Hematopoietic multipotent progenitor cell treated with erythropoietin and hydrocortisone succinate and interleukin-3 and kit ligand, for 15 days (in vitro differentiated cells): Measurements from ENCODE around the gene PHACTR2.

Experiments used
- DNase-seq: peaks from one replicate; pipeline ENCODE4 v3.0.0-alpha.2; 2015; ENCODE audit warnings: low spot score

The PHACTR2 gene

GRCh38 chr6:143675382-143675900 is 2.3 kb upstream of the PHACTR2 start:
- no peak for DNase-seq

DNA sequence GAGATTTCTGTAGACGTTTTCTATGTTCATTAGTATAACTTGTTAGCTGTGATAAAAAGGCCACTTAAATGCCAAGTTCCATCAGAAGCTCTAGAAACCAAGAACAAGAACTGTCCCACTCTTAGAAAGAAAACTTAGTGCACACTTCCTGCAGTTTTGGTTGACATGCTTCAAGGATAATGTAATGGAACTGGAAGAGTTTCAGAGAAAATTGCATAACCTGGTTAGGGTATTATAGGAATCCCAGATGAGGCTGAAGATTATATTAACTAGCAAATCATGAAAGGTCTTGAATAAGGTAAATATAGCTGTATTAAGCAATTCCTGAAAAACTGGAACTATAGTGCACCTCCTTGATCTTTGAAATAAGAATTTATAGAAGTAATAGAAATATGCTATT is 1.8 kb upstream of the PHACTR2 start:
- no peak for DNase-seq

DNA sequence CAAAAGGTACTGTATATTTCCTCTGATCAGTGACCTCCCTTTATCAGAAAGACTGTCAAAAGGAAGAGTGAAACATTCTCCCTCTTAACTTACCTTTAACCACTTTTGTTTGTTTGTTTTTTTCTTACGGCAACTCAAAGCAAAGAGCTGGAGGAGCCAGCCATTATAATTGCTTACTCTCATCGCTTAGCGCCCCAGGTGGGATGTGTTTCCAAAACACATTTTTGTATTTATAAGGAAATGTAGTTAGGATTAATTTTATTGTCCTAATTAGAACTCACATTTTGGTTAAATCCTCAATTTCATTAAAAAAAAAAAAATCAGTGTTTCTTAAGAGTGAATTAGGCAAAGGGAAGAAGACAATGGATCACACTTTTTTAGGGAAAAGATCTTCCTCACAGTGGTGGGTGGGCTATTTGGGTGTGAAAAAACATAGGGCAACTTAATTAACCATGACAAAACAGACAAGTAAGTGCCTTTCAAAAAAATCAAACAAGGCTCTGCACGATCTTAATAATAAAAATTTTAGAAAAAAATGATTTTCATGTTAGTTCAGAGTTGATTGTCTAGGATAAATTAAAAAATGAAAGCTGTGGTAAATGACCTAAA is 1.2 kb upstream of the PHACTR2 start:
- no peak for DNase-seq

GRCh38 chr6:143677577-143677890 is 231 bp upstream of the PHACTR2 start:
- DNase-seq = no peak

- DNase-seq = no peak
Observed at GRCh38 chr6:143679041-143679440, 1.3 kb downstream of the PHACTR2 start.

GRCh38 chr6:143680141-143680540 is 2.4 kb downstream of the PHACTR2 start:
- DNase-seq = no peak

DNA sequence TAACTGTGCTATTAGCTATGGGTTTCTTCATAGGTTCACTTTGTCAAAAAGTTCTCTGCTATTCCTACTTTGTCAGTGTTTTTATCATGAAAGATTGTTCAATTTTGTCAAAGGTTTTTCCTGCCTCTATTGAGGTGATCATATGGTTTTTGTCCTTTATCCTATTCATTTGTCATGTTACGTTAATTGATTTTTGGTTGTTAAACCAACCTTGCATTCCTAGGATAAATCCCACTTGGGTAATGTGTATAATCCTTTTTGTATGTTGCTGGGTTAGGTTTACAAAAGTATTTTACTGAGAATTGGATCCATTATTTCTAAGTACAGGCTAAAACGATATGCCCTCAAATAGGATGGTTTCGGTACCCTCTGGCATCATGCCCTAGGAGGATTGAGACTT is 5.0 kb downstream of the PHACTR2 start:
- no peak for DNase-seq

GRCh38 chr6:143684486-143684885 is 6.7 kb downstream of the PHACTR2 start:
- no peak for DNase-seq

GRCh38 chr6:143685653-143686052 is 7.9 kb downstream of the PHACTR2 start:
- no peak for DNase-seq

DNA sequence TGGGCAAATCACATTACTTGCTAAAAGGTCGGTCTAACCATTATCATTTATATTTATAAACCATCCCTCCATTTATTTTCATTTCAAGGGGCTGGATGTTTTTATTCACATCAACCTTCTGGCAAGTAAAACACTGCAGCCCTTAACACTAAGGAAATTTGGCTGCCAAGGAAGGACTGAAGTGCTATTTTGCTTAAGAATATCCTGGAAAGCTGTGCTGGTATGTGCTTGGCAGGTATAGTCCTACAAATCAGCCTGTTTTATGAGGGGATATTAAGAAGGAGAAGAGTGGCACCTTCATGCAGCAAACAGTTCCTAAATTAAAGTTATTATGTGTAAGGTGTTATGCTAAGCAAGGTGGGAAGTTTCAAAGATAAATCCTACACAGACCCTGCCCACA is 9.8 kb downstream of the PHACTR2 start:
- no peak for DNase-seq

DNA sequence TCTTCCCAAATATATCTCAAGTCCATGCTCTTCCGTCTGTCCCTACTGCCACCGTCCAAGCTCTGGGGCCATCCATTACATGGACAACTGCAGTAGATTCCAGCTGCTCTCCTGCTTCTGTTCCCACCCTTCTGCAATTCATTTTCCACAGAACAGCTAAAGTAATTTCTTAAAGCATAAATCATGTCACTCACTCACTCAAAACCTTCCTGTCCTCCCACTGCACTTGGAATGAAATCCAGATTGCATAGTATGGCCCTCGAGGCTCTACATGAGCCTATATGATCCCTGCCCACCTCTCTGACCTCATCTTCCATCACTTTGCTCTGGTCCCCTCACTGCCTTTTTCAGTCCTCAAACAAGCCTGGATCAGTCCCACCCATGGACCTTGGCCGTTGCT is 10.9 kb downstream of the PHACTR2 start:
- no peak for DNase-seq

DNA sequence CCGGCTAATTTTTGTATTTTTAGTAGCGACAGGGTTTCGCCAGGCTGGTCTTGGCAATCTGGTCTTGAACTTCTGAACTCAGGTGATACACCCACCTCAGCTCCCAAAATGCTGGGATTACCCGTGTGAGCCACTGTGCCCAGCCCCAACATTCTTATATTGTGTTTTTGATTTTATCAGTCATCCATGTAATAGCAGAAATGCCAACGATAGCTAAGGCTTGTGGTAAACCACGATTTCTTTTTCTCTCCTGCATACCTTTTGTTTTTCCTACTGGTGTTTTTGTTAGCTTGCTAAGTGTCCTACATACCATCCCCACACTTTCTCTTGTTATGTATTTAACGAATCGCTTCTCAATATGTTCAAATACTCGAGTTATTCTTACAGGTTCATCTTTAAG is 12.1 kb downstream of the PHACTR2 start:
- no peak for DNase-seq

DNA sequence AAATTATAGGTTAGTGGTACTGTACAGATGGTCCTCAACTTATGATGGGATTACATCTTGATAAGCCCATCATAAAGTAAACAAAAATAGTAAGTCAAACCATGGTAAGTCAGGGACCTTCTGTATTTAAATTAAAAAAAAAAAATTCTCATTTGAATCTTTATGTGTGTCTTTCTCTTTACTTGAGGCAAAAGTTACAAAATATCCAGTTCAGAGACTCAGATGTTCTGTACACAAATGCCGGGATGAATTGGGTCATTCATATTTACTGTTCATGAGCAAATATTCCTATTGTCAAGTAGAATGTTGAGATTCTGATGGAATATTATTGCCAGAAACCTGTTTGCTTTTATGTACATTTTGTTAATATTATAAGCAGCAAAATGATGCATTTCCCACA is 13.4 kb downstream of the PHACTR2 start:
- no peak for DNase-seq

DNA sequence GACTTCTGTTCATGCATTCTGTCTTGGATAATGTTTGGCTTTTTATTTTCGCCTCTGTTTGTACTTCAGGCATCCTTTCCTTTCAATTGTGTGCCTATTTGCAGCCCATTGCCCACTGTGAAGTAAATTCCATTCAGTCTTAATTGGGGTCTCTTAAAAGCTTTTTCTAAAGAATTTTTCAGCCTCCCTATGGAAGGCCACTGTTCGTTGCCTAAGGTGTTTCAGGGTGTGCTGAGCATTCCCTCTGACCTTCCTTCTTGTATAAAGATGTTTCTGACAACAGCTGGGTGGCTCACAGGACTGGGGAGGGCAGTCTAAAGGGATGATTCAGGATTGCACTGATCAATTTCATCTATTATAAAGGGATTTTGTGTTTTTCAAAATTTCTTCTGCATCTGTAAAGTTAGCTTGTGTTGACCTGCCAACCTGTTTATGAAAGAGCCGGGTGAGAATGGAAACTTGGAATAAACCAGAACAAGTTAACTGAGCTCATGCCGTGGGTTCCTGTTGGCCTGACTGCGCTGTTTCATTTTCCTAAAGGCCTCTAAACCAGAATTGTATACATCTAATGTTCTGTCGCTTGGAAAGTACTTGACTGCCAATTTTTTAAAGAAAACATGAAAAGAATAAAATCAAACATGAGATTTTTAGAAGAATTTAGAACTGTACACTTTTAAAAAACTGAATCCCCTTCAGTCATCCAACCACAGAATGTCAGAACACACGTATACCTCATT is 14.3 kb downstream of the PHACTR2 start:
- DNase-seq = no peak

GRCh38 chr6:143692696-143693095 is 14.9 kb downstream of the PHACTR2 start:
- DNase-seq = no peak

GRCh38 chr6:143694013-143694412 is 16.2 kb downstream of the PHACTR2 start:
- no peak for DNase-seq

DNA sequence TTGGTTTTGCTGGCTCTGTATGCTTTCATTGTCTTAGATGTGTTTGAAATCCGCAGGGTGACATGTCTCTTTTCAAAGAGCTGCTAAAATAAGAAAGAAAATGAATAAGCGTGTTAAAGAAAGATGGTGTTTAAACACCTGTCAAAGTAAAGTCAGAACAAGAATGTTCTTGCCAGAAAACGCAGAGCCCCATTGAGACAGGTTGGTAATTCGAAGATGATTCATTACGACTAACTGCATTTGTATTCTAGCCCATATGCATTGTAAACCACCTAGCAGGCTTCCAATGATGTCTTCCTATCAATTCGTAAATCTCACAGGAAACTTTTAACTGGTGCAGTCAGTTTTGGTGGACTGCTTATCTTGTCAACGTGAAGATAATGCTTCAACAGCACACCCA is 16.8 kb downstream of the PHACTR2 start:
- DNase-seq = no peak

- DNase-seq = no peak
Observed at GRCh38 chr6:143695130-143695968, 17.6 kb downstream of the PHACTR2 start.

GRCh38 chr6:143695969-143696663 is 18.4 kb downstream of the PHACTR2 start:
- DNase-seq = no peak

GRCh38 chr6:143696664-143697000 is 18.9 kb downstream of the PHACTR2 start:
- DNase-seq = no peak

GRCh38 chr6:143697076-143697800 is 19.5 kb downstream of the PHACTR2 start:
- no peak for DNase-seq

GRCh38 chr6:143698329-143698728 is 20.6 kb downstream of the PHACTR2 start:
- DNase-seq = no peak
